ENCODE data around the gene NDP.

DNA sequence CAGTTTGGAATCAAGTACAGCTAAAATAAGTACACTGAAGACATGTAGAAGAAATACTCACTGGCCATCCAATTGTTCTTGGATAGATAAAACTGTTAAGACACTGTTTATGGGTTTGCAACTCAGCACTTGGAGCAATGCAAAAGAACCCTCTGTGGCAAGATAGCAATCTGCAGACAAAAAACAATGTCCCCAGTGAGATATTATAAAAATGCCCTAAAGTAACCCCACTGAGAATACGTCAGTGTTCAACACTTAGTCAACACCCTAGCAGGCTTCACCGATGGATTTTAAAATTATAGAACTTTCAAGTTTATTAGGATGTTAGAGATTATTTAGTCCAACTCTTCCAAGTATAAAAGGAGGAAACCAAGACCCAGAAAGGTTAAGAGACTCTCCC is 47.5 kb upstream of the NDP start:
- TF ChIP-seq, protein P1, sequence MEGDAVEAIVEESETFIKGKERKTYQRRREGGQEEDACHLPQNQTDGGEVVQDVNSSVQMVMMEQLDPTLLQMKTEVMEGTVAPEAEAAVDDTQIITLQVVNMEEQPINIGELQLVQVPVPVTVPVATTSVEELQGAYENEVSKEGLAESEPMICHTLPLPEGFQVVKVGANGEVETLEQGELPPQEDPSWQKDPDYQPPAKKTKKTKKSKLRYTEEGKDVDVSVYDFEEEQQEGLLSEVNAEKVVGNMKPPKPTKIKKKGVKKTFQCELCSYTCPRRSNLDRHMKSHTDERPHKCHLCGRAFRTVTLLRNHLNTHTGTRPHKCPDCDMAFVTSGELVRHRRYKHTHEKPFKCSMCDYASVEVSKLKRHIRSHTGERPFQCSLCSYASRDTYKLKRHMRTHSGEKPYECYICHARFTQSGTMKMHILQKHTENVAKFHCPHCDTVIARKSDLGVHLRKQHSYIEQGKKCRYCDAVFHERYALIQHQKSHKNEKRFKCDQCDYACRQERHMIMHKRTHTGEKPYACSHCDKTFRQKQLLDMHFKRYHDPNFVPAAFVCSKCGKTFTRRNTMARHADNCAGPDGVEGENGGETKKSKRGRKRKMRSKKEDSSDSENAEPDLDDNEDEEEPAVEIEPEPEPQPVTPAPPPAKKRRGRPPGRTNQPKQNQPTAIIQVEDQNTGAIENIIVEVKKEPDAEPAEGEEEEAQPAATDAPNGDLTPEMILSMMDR (IDR thresholded peaks at IDR 0.05): no peak
- no peak for TF ChIP-seq POLR2A (IDR thresholded peaks at IDR 0.05)
- TF ChIP-seq EP300 (IDR thresholded peaks at IDR 0.05): no peak
- TF ChIP-seq POLR2AphosphoS5 (IDR thresholded peaks at IDR 0.05): no peak
